Astrocyte of the hippocampus (primary cell): Measurements from ENCODE around the gene KCTD5.

Experiments used
- DNase-seq: peaks from one replicate; pipeline ENCODE4 v3.0.0; 2011; ENCODE audit warnings: low read depth, low spot score

Gene KCTD5

GRCh38 chr16:2751577-2752034, 69.3 kb downstream of the KCTD5 start:
- no peak for DNase-seq

- peak; percentile 99 for DNase-seq
Measured at GRCh38 chr16:2752035-2752849, 69.9 kb downstream of the KCTD5 start, which contains the start of gene SRRM2. Gene SRRM2 (plus strand): TSS chr16:2752638. CDS start chr16:2756365, 3,727 bp downstream.

- peak; percentile 93 for DNase-seq
Measured at GRCh38 chr16:2752850-2753732, 70.8 kb downstream of the KCTD5 start.

GRCh38 chr16:2753733-2754020, 71.4 kb downstream of the KCTD5 start:
- DNase-seq, result peak; percentile 51

- no peak for DNase-seq
Measured at GRCh38 chr16:2755158-2755557, 72.8 kb downstream of the KCTD5 start.

GRCh38 chr16:2756288-2757015, 74.1 kb downstream of the KCTD5 start:
- no peak for DNase-seq

GRCh38 chr16:2757344-2757743, 75.0 kb downstream of the KCTD5 start:
- DNase-seq, result no peak
